HG03095 (cell line): ENCODE measurements around the gene FOXA2.
"Not testable (repeated sequence)": the region's sequence is repeated elsewhere in the genome, so short reads cannot be mapped to it uniquely, and the experiment has no call there.

Experiments
- ATAC-seq: cut with Tn5 transposase; IDR thresholded peaks from one replicate; pipeline ENCODE4 v1.9.1; 2021; ENCODE audit warnings: moderate library complexity; ENCODE audit not compliant: unreplicated experiment

Gene FOXA2

DNA sequence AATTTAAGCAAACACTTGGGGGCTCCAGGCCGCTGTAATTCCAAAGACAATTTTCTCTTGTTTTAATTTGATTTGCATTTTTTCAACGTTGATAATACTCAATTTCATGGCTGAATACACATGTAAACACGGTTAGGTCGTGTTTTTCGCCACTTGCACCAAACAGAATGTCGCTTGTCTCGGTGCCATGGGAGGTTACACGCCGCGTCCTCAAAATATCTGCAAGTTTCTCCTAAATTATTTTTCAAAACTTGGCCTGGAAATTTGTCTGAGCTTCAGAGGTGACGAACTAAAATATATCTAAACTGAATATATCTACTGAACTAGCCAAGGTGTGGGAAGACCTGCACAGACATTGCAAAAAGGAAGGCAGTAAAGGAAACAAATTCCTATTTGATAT lies 15.0 kb downstream of the FOXA2 start:
- ATAC-seq = no peak

DNA sequence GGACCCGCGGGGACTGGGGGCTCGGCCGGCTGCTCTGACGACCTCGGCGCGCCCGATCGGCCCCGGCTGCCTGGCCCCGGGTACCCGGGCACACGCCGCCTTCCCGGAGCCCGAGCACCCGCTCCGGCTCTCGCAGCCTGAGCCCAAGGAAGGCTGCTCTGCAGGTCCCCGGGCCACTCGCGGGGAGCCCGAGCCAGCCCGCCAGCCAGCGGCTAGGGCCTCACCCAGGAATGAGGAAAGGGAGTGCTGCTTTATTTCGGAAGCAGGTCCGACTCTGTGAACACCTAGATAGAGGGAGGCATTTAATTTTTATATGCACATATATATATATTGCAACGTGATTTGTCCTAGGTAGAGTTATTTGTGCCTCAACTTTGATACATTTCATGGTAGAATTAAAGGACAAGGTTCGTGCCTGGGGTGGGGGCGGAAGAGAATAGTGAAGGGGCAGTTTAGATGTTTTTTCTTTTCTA lies 15.5 kb downstream of the FOXA2 start:
- ATAC-seq = no peak

DNA sequence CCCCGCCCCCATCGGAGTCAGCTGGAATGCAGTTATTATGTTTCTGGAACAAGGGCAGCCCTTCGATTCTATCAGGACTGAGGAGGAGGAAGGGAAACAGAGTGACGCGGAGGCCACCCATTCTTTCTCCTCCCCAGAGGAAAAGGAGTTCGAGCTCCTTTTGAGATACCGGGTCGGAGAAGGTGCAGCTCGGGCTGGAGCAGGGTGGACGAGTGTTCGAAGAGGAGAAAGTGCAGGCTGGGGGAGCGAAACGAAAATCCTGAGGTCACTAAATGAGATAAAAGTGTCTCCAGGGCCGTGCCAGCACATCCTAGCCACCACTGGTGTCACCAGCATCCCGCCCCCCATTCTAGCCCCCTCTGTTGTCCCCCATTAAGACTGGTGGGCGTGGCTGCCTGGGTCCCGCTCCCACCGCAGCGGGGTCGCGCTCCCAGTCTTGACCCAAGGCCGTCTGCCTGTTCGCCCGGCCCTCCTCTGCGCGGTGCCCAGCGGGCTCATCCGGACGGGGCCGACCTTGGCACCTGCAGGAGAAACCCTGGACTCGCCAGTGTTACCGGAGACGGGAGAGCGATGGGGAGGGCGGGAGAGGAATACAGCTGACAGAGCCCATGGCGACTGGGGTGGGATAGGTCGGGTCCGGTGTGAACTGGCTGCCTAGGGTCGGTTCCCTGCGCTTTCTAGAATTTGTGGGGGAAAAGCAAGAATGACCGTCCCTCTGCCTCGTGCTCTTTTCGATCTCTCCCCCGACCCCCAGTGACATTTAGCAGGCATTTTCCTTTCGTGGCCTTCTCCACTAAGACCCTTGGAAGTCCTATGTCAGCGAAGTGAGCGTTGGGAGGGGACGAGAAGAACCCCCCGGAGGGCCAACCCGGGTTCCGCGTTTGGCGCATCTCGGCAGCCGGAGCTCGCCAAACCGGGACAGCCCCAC lies 16.2 kb downstream of the FOXA2 start:
- no peak for ATAC-seq

DNA sequence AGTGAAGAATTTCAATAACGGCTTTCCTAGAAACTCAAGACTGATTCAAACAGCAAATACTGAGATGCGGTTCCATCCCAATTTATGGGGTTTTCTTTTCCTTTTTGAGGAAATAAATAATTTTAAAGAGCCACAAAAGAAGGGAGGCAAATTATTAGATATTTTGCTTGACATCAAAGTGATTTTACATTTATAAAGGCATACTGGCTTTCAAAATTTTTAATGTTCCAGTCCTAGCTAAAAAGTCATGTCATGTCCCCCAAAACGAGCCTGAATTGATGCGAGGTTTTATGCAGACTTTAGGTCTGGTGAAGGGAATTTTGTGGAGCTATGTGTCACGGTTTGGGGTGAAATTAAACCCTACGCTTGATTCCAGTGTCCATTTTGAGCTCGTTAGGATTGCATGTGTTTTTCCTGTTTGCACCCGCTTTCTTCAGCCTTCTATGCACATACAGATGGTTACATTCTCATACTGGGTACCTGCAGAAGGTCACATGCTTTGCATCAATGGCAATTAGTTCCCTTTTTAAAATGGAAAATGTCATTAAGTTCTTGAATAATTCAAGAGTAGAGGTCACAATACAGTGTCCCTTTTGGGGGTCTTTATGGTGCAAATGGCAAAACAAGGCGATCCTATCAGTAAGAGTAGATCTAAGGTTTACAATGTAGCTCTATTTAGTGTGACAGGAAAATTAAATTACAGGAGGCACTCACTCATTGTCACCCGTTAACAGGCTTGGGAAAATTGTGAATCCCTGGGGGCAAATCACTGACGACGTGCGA lies 17.3 kb downstream of the FOXA2 start:
- ATAC-seq = no peak

DNA sequence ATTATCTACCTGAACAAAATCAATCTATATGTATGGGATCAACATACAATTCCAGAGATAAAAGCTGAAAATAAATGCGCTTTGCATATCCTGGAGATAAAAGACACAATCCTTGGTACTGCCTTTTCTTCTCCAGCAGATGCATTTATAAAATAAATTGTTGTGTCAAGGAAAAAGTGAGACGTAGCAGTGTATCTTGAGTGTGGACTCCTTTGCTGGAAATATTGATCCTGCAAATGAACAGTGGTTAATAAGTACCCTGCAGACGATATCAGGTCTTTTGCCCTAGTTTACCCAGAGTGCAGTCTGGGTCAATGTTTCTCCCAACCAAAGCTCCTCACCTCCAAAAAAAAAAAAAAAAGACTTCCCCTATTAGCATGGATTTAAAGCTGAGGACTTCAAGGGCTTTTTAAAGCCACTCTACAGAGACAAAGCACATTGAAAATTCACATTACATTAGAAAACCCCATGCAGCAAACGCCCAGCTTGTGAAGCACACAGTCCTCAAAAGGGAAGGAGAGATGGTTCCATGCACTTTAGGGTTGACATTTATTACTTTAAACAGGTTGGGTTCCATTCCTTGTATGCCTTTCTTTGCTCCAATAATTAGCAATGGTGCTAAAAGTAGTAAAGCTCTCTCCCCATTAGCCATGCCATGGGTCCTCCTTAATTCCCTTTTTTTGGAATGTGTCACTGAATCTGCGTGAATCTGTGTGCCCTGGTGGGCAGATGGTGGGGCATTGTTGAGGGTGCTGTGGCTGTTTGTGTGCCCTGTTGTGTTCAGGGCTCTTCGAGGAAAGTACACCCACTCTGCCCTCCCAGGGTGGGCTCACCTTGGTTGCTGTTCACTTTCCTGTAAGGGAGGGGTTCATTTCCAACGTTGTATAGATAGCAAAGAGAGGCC lies 21.1 kb downstream of the FOXA2 start:
- ATAC-seq = no peak

DNA sequence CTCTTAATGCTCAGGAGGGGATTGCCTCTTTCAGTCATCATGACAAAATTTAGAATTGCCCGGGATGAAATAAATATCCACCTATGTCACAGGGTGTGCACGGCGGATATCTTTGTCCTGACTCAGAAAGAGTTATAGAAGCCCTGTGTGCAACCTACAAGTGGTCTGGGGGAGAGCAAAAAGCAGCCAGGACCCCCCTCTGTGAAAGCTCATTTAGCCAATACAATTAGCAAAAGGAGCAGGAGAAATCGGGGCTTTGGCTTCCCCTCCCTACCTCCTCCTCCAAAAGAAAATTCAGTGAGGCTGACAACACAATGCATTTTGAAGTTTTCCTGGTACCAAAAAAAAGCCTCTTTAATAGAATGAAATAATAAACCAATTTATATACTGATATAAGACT lies 21.8 kb downstream of the FOXA2 start:
- no peak for ATAC-seq

DNA sequence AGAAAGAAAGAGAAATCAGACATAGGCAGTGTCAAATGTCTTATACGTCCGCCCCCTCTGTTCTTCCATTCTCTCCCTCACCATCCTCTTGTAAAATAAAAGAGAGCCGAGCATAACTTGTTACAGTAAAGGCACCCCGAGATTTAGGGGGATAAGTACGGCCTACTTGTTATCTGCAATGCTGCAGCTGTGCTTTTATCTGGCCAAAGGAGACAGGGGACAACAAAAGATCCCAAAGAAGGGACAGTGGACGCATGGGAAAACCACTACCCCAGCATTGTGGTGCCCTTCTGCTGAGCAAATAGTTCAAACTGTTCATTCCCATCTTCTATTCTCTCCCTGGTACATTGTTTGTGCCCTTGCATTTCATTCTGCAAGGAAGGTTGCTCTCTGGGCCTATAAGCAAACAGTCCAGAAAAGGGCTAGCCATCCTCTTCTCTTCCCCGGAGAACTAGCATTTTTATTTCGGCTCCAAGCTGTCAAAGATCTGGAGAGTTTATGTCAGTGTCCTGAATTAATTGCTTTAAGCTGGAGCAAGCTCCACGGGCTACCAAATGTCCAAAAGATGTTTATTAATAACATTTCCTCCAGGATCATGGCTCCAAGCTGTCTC lies 22.3 kb downstream of the FOXA2 start:
- no peak for ATAC-seq

DNA sequence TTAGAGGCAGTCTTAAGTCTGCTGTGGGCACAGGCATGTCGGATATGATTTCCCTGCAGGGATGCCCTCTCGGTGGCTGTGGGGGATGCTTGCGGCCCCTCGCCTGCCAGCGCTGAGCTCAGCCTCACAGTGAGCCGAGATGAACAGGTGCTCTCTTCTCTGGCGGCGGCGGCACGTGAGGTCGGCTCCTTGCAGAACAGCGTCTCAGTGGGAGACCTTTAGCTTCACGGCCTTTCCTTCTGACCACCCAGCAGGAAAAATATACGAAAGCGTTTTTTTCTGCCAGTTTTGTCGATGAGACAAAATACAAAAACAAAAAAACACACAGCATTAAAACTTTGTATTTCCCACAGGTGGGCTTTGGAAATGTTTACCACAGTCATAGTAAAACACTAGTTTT lies 23.6 kb downstream of the FOXA2 start:
- no peak for ATAC-seq

DNA sequence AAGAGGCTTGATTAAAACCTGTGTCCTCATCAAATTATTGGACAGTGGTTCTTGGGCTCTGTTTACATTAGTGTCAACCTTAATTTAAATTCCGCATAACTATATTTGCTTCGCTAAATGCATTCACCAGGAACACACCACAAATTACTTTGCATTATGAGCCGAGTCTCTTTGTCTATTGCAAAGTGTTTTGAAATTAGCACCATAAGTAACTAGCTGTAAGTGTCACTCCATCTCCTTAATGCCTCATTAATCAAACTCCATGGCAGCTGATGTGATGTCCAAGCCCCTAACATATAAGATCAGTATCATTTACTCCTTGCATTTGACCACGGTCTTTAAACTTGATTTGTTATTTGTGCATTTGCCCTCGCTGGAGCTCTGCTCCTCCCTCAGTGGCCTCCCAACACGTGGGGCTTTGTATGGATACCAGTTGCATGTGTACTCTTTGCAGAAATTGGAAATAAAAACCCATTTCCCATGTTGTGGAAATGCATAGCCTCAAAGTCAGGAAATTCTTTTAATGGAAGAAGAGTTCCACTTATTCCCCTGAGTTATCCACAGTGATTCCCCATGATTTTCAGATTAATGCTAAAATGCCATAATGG lies 24.6 kb downstream of the FOXA2 start:
- ATAC-seq = no peak

DNA sequence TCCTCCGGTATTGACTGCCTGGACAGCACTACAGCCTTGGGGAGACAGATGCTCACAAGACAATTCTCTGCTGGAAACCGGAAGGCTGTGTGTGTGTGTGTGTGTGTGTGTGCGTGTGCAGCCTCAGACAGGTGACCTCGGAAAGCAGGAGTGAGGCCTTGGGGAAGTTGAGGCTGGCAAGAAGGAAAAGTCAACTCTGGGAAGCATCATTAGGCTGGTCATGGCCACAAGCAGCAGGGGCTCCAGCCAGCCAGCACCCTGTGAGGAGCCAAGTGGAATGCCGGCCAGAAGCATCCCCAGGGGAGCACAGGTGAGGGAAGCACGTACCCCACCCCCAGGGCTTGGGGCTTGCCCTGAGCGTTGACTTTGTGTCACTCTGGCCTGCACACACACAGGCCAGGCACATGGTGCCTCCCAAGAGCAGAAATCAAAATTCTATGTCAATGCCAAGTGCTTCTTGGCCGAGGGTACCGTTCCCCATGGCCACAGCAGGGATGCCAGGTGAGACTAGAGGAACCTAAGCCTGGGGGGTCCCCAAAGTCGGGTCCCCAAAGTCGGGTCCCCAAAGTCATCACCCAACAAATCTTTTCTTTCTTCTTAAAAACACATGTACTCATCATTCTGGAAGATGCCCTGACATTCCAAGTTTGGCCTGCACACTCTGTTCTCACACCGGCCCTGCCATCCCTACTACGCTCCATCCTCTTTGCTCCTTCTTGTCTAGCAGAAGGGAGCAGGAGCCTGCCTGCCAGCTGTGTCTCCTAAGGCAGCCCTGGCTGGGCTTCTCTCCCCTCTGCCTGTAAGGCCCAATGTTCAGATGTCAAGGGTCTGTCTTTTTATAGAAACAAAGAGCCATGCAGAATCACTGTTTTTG lies 26.7 kb downstream of the FOXA2 start:
- no peak for ATAC-seq

DNA sequence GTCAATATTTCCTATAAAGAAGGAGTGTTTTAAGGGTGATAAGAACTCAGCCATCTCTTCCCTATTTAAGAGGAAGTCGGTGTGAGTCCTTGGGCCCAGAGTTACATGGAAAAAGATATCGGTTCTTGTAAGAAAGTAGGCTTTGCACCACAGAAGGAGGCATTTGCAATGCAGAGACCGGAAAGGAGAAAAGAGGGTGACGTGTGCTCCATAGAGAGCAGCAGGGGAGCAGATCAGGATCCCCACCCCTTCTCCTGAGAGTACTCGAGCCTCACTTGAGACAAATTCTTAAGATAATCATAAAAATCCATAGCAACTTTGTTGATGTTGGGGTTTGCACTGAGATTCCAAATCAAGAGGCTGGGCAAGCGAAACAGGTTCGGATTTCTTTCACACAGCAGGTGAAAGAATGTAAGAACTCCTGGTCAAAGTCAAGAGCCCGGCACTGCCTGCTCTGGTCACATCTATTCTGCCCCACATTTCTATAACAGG lies 27.8 kb downstream of the FOXA2 start:
- no peak for ATAC-seq

DNA sequence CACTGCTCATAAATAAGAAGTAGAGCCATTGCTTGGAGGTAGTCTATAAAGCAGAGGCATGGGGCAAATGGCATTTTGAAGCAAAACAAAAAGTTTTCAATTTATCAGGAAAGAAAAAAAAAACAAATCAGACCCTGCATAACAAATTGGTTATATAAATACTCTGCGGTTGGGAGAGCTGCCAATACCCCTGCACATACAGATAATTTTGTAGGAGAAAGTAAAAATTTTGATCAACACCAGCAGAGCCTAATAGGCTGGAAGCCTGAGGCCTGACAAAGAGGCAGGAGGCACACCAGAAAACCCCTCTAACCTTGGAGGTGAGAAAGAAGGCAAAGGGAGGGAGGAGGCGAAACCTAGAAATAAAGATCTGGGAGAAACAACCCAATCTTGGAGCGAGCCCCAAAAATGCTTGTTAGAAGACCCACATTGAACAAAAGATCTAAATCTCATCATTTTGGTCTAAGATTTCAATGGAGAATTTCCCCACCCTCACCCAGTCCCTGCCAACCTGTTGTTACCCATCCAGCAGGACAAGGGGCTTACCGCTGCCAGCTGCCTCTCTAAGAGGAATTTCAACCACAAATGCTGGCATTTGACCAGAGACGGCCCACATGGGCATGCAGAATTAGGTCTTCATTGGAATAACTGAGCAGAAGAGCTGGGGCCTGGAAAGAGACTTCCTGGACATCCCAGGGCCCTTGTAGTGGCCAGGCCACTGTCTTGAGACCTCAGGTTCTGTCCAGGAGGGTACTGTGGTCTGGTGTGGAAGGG lies 28.4 kb downstream of the FOXA2 start:
- ATAC-seq = no peak

DNA sequence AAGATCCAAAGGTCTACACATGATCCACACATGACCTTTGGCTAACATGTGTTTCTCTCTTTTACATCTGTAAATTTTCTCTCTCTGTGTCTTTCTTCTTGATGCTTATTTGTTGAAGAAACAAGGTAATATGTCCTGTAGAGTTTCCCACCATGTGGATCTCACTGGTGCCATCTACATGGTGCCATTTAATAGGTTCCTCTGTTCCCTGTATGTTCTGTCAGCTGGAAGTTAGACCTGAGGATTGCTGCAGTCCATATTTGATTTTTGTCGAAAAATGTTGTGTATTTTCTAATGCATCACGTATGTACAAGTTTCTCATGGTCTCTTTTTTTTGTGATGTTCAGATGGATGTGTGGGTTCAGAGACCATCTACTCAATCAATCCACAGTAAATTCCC lies 30.0 kb downstream of the FOXA2 start:
- ATAC-seq = no peak

DNA sequence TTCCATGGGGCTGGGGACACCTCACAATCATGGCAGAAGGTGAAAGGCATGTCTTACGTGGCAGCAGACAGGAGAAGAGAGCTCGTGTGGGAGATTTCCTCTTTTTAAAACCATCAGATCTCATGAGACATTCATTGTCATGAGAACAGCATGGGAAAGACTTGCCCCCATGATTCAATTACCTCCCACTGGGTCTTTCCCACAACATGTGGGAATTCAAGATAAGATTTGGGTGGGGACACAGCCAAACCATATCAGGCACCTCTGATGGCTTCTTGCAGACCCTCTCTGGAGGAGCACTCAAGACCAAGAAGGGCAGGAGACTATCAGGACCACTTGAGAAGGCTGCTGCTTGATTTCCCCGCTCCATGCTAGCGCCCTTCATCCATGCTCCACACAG lies 33.9 kb downstream of the FOXA2 start:
- ATAC-seq = not testable (repeated sequence)

DNA sequence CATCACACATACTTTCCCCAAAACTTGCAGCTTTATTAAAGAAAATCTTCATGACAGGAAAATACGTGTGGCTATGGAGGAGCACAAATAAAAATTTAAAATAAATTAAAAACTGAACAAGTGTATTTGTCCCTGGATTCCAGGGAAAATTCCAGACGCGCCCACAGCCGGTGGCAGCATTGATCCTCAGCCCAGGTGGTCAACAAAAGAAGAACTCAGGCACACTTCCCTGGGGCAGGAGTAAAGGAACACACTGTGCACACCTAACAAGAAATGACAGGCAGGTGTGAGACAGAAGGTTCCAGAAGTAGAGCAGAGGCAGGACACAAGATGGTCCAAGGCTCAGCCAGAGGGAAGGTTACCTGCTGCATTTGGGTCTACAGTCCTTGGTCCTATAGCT lies 36.3 kb downstream of the FOXA2 start:
- no peak for ATAC-seq

DNA sequence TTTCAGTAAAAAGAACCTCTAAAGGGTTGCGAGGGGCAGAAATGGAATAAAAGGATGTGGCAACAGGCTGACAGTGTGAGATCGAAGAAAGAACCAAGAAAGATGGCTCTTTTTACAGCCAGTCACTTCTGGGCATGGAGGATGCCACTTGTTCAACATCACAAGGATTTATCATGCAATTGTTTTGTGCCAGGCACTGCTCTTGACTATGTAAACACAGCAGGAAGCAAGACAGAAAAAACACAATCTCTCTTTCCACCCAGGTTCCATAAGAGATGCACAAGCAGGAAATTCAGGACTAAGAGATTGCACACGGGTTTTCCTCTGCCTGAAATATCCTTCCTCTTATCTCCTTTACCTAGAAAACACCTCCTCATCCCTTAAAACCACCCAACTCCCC lies 38.0 kb downstream of the FOXA2 start:
- no peak for ATAC-seq

DNA sequence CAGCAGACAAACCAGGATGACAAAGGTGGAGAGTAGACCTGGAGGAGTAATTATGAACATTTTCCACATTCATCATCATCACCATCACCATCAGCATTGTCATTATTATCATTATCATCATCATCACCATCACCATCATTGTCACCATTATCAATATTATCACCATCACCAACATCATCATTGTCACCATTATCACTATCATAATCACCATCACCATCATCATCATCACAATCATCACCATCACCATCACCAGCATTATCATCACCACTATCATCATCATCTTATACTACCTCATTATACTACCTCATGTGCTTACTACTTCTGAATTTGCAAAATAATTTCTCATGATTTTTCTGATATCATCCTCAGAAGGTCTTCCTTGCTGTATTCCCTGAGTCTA lies 39.3 kb downstream of the FOXA2 start:
- no peak for ATAC-seq

DNA sequence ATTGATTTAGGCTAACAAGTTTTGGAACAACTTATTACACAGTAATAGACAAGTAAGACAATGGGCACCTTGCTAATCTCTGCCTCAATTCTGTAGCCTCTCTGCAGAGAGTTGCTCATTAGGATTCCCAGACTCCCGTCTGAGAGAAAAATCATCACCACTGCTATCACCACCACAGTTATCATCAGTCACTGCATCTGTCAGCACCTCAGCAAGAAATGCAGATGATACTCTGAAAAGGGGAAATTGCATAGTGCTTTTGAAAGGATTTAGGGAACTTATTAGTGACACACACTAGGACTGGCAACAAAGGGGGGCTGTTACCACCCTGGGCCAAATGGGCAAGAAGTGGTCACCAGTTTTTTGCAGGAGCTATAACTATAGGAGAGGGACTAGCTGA lies 39.9 kb downstream of the FOXA2 start:
- no peak for ATAC-seq
